ENCODE data around the gene PIP5KL1.

PIP5KL1 gene

GRCh38 chr9:127977009-127977883 lies 46.7 kb upstream of the PIP5KL1 start:
- ChIA-PET POLR2A (interaction anchor here (0.9 kb wide), 1 partner anchor 34 kb away, joined by 3 read pairs; no protein-coding TSS in a partner anchor), CTCF (interaction anchor here (1.5 to 2.0 kb wide), 2 partner anchors 35 to 58 kb away, joined by 3 to 5 read pairs; no protein-coding TSS in a partner anchor)
- no peak for TF ChIP-seq ZNF384 (IDR thresholded peaks at IDR 0.05)
- TF ChIP-seq SP1 (IDR thresholded peaks at IDR 0.05), result no peak
- no peak for DNase-seq (ENCODE audit: extremely low spot score)

- ChIA-PET POLR2A (no interaction called here), CTCF (interaction anchor here (1.5 kb wide), 1 partner anchor 59 kb away, joined by 3 read pairs; no protein-coding TSS in a partner anchor)
- TF ChIP-seq PKNOX1 (IDR thresholded peaks at IDR 0.05) (no peak), ARNT (IDR thresholded peaks at IDR 0.05) (no peak), SP1 (IDR thresholded peaks at IDR 0.05) (no peak), FOXA1 (IDR thresholded peaks at IDR 0.05) (no peak), L3MBTL2 (conservative IDR thresholded peaks at IDR 0.05) (no peak), SUZ12 (IDR thresholded peaks at IDR 0.05) (no peak), FOXK2 (IDR thresholded peaks at IDR 0.05) (no peak)
- DNase-seq (ENCODE audit: extremely low spot score), result no peak
These were observed 45.9 kb upstream of the PIP5KL1 start for GRCh38 chr9:127976498-127976897.

- DNase-seq (ENCODE audit: extremely low spot score), result no peak
- POLR2A ChIA-PET, result no interaction called here
- CTCF ChIA-PET, result interaction anchor here (1.5 kb wide), 1 partner anchor 59 kb away, joined by 3 read pairs; no protein-coding TSS in a partner anchor
- TF ChIP-seq BHLHE40 (IDR thresholded peaks at IDR 0.05; ENCODE audit: borderline replicate concordance), result no peak
- TF ChIP-seq LEF1 (IDR thresholded peaks at IDR 0.05; ENCODE audit: borderline replicate concordance), result no peak
- no peak for TF ChIP-seq NFRKB (IDR thresholded peaks at IDR 0.05)
- no peak for TF ChIP-seq L3MBTL2 (conservative IDR thresholded peaks at IDR 0.05)
- TF ChIP-seq CTBP1 (IDR thresholded peaks at IDR 0.05; ENCODE audit: borderline replicate concordance), result no peak
- TF ChIP-seq HDGF (IDR thresholded peaks at IDR 0.05; ENCODE audit: borderline replicate concordance), result no peak
- TF ChIP-seq PKNOX1 (IDR thresholded peaks at IDR 0.05), result no peak
- no peak for TF ChIP-seq ARNT (IDR thresholded peaks at IDR 0.05)
These were observed 45.1 kb upstream of the PIP5KL1 start for GRCh38 chr9:127975376-127976315.

- CTCF ChIA-PET, result no interaction called here
- POLR2A ChIA-PET, result no interaction called here
- DNase-seq (ENCODE audit: extremely low spot score), result no peak
- no peak for TF ChIP-seq LEF1 (IDR thresholded peaks at IDR 0.05; ENCODE audit: borderline replicate concordance)
These were observed 44.2 kb upstream of the PIP5KL1 start for GRCh38 chr9:127974769-127975261.

GRCh38 chr9:127974001-127974768 lies 43.6 kb upstream of the PIP5KL1 start:
- no peak for DNase-seq (ENCODE audit: extremely low spot score)
- CTCF ChIA-PET, result no interaction called here
- POLR2A ChIA-PET, result no interaction called here
- no peak for TF ChIP-seq ARNT (IDR thresholded peaks at IDR 0.05)
- no peak for TF ChIP-seq FOXK2 (IDR thresholded peaks at IDR 0.05)

GRCh38 chr9:127973169-127974000 lies 42.8 kb upstream of the PIP5KL1 start:
- POLR2A ChIA-PET, result no interaction called here
- CTCF ChIA-PET, result interaction anchor here (0.6 kb wide), 1 partner anchor 12 kb away, joined by 3 read pairs; no protein-coding TSS in a partner anchor
- DNase-seq (ENCODE audit: extremely low spot score), result no peak
- TF ChIP-seq SP1 (IDR thresholded peaks at IDR 0.05), result no peak
- TF ChIP-seq FOXA1 (IDR thresholded peaks at IDR 0.05), result no peak
- no peak for TF ChIP-seq ZNF384 (IDR thresholded peaks at IDR 0.05)
- no peak for TF ChIP-seq HDGF (IDR thresholded peaks at IDR 0.05; ENCODE audit: borderline replicate concordance)
- TF ChIP-seq CTBP1 (IDR thresholded peaks at IDR 0.05; ENCODE audit: borderline replicate concordance), result no peak
- TF ChIP-seq FOXM1 (IDR thresholded peaks at IDR 0.05; ENCODE audit: borderline replicate concordance), result no peak
- no peak for TF ChIP-seq ELF4 (IDR thresholded peaks at IDR 0.05)
- TF ChIP-seq FOXK2 (IDR thresholded peaks at IDR 0.05), result no peak
